WERI-Rb-1 (cell line): ENCODE measurements around the gene AKAP3.
A peak's percentile ranks its signal among the peaks of the same experiment; 100 is the strongest.

Source experiments
- DNase-seq: peaks from one replicate; pipeline ENCODE4 v3.0.0-alpha.2; 2020
- H3K27ac ChIP-seq: fragments of 250-450 bp; sonication (Bioruptor Pico); 2 replicates; pipeline ENCODE4 v1.5.1; 2020; ENCODE audit warnings: mild to moderate bottlenecking, moderate library complexity
- H3K27me3 ChIP-seq: fragments of 250-450 bp; sonication (Bioruptor Pico); 2 replicates; pipeline ENCODE4 v1.5.1; 2021; ENCODE audit warnings: mild to moderate bottlenecking, low read depth, moderate library complexity; ENCODE audit not compliant: insufficient read depth, severe bottlenecking
- H3K36me3 ChIP-seq: fragments of 250-450 bp; sonication (Bioruptor Pico); 2 replicates; pipeline ENCODE4 v1.5.1; 2020; ENCODE audit warnings: mild to moderate bottlenecking, moderate library complexity
- H3K4me3 ChIP-seq: 2 replicates; pipeline ENCODE4 v1.5.1; 2011; ENCODE audit warnings: low read depth, mild to moderate bottlenecking, control low read depth, low read length
- H3K9me3 ChIP-seq: fragments of 250-450 bp; sonication (Bioruptor Pico); 2 replicates; pipeline ENCODE4 v1.5.1; 2021; ENCODE audit warnings: mild to moderate bottlenecking, moderate library complexity; ENCODE audit not compliant: severe bottlenecking
- CTCF ChIP-seq: IDR thresholded peaks from 2 replicates; pipeline ENCODE4 v1.5.1; 2011; ENCODE audit warnings: low read depth, mild to moderate bottlenecking, control low read depth, inconsistent platforms, low read length

The AKAP3 gene

GRCh38 chr12:4595881-4596280 is 53.0 kb downstream of the AKAP3 start:
- H3K27ac ChIP-seq: no peak overlapping the region
- DNase-seq: no peak
- TF ChIP-seq CTCF: no peak
- H3K4me3 ChIP-seq: no peak overlapping the region
- H3K36me3 ChIP-seq: no peaks in the 10 kb centered on the region
- H3K9me3 ChIP-seq: no peaks in the 10 kb centered on the region
- H3K27me3 ChIP-seq: no peaks in the 10 kb centered on the region

GRCh38 chr12:4591180-4591687 is 57.6 kb downstream of the AKAP3 start:
- Histone ChIP-seq H3K4me3 (no peak overlapping the region), H3K9me3 (no peaks in the 10 kb centered on the region), H3K27me3 (no peaks in the 10 kb centered on the region), H3K27ac (no peak overlapping the region), H3K36me3 (no peaks in the 10 kb centered on the region)
- DNase-seq: peak; percentile 63
- TF ChIP-seq CTCF: no peak

- H3K27me3 ChIP-seq: no peaks in the 10 kb centered on the region
- no peak for DNase-seq
- no peaks in the 10 kb centered on the region for H3K36me3 ChIP-seq
- TF ChIP-seq CTCF: no peak
- no peak overlapping the region for H3K4me3 ChIP-seq
- H3K9me3 ChIP-seq: no peaks in the 10 kb centered on the region
- no peak overlapping the region for H3K27ac ChIP-seq
Measured at GRCh38 chr12:4589941-4590340, 58.9 kb downstream of the AKAP3 start.

- no peak for TF ChIP-seq CTCF
- Histone ChIP-seq H3K36me3 (no peaks in the 10 kb centered on the region), H3K27me3 (no peaks in the 10 kb centered on the region), H3K27ac (no peak overlapping the region), H3K4me3 (no peak overlapping the region), H3K9me3 (no peaks in the 10 kb centered on the region)
- DNase-seq: no peak
Measured at GRCh38 chr12:4588916-4589315, 59.9 kb downstream of the AKAP3 start.

GRCh38 chr12:4587108-4587507 is 61.7 kb downstream of the AKAP3 start:
- no peaks in the 10 kb centered on the region for H3K27me3 ChIP-seq
- H3K27ac ChIP-seq: no peak overlapping the region
- no peak for TF ChIP-seq CTCF
- no peaks in the 10 kb centered on the region for H3K36me3 ChIP-seq
- no peak overlapping the region for H3K4me3 ChIP-seq
- no peaks in the 10 kb centered on the region for H3K9me3 ChIP-seq
- no peak for DNase-seq

GRCh38 chr12:4586500-4586899 is 62.4 kb downstream of the AKAP3 start:
- H3K36me3 ChIP-seq: no peaks in the 10 kb centered on the region
- no peaks in the 10 kb centered on the region for H3K9me3 ChIP-seq
- no peak for TF ChIP-seq CTCF
- no peak overlapping the region for H3K27ac ChIP-seq
- no peak for DNase-seq
- H3K4me3 ChIP-seq: no peak overlapping the region
- H3K27me3 ChIP-seq: no peaks in the 10 kb centered on the region
